ENCODE data around the gene STX8. TPM values are rescaled to one million over a fixed set of nuclear protein-coding genes. Genes with fewer than 3 reads are reported as not detected.

Gene STX8
- total RNA-seq, 2 donors from 2014 or later = 41.6 to 57.2 TPM

DNA sequence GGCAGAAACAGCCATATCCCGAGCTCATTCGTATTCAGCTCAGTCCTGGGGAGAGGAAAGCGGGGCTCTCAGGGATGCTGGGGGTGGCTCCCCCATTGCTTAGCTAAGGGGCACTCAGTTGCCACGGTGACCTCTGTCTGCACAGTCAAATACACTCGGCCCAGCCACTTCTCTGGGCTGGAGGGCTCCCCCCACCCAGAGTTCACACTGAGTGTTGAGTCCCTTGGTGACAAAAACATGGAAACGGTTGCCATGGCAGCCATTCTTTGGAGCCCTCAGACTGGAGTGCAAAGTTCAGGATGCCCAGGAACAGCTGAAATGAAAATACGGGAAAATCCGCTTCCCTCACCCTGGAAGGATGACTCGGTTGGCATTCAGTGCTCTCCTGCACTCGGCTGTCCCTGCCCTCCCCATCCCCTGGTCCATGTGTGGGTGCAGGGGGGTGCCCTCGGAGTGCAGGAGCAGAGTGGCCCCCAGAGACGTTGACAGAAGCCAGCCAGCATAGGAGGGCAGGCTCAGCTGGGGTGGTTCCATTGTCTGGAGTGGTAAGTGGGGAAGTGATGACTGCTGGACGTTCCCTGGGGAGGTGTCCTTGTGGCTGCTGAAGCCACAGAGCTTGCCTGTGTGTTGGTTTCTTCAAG lies 337.8 kb downstream of the STX8 start:
- Histone ChIP-seq H3K4me1 (peaks cover 10% of the 10 kb centered on the region), H3K27ac (no peak overlapping the region), H3K36me3 (no peaks in the 10 kb centered on the region), H3K9ac (ENCODE audit: low read depth in 2 of 2, low read length in 2 of 2) (no peak overlapping the region), H3K27me3 (no peaks in the 10 kb centered on the region), H3K9me3 (no peaks in the 10 kb centered on the region), H3K4me3 (no peak overlapping the region)
- no peak for DNase-seq
- TF ChIP-seq CTCF (IDR thresholded peaks at IDR 0.05) = no peak
- intact Hi-C loops (cut with DNase I) = no loop called here

- peaks cover 10% of the 10 kb centered on the region for H3K4me1 ChIP-seq
- H3K4me3 ChIP-seq = no peak overlapping the region
- H3K27ac ChIP-seq = no peak overlapping the region
- intact Hi-C loops (cut with DNase I) = no loop called here
- no peaks in the 10 kb centered on the region for H3K9me3 ChIP-seq
- no peak overlapping the region for H3K9ac ChIP-seq (ENCODE audit: low read depth in 2 of 2, low read length in 2 of 2)
- no peak for DNase-seq
- no peaks in the 10 kb centered on the region for H3K36me3 ChIP-seq
- no peaks in the 10 kb centered on the region for H3K27me3 ChIP-seq
- no peak for TF ChIP-seq CTCF (IDR thresholded peaks at IDR 0.05)
These were observed 338.6 kb downstream of the STX8 start for GRCh38 chr17:9237053-9237410.

- no peak for DNase-seq
- intact Hi-C loops (cut with DNase I) = no loop called here
- H3K9me3 ChIP-seq = no peaks in the 10 kb centered on the region
- no peak overlapping the region for H3K27ac ChIP-seq
- no peaks in the 10 kb centered on the region for H3K27me3 ChIP-seq
- H3K36me3 ChIP-seq = no peaks in the 10 kb centered on the region
- H3K4me3 ChIP-seq = no peak overlapping the region
- TF ChIP-seq CTCF (IDR thresholded peaks at IDR 0.05) = no peak
- H3K9ac ChIP-seq (ENCODE audit: low read depth in 2 of 2, low read length in 2 of 2) = no peak overlapping the region
- peaks cover 10% of the 10 kb centered on the region for H3K4me1 ChIP-seq
These were observed 339.2 kb downstream of the STX8 start for GRCh38 chr17:9236286-9237052.

DNA sequence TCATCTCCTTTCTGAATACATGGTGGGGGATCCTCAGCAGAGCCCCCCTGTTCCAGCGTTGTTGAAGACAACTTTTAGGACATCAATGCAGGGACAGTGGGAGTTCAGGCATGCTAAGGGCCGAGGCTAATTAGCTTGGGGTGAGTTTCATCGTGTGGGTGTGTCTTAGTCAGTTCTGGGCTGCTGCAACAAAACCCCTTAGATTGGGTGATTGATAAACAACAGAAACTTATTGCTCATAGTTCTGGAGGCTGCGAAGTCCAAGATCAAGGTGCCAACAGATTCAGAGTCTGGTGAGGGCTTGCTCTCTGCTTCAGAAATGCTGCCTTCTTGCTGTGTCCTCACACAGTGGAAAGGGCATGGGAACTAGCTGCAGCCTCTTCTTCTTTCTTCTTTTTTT lies 340.3 kb downstream of the STX8 start:
- no peak for DNase-seq
- Histone ChIP-seq H3K4me3 (no peak overlapping the region), H3K27ac (no peak overlapping the region), H3K9ac (ENCODE audit: low read depth in 2 of 2, low read length in 2 of 2) (no peak overlapping the region), H3K9me3 (no peaks in the 10 kb centered on the region), H3K36me3 (no peaks in the 10 kb centered on the region), H3K27me3 (no peaks in the 10 kb centered on the region), H3K4me1 (peaks cover 5% of the 10 kb centered on the region)
- intact Hi-C loops (cut with DNase I) = no loop called here
- TF ChIP-seq CTCF (IDR thresholded peaks at IDR 0.05) = no peak

- Histone ChIP-seq H3K9me3 (no peaks in the 10 kb centered on the region), H3K27ac (no peak overlapping the region), H3K27me3 (no peaks in the 10 kb centered on the region), H3K4me1 (peaks cover 4% of the 10 kb centered on the region), H3K4me3 (no peak overlapping the region), H3K9ac (ENCODE audit: low read depth in 2 of 2, low read length in 2 of 2) (no peak overlapping the region), H3K36me3 (no peaks in the 10 kb centered on the region)
- intact Hi-C loops (cut with DNase I) = no loop called here
- DNase-seq = no peak
- no peak for TF ChIP-seq CTCF (IDR thresholded peaks at IDR 0.05)
These were observed 341.2 kb downstream of the STX8 start for GRCh38 chr17:9234389-9234945.
